ENCODE results near the gene PDZRN4.
"Not testable (repeated sequence)": the region's sequence is repeated elsewhere in the genome, so short reads cannot be mapped to it uniquely, and the experiment has no call there.

Gene PDZRN4

DNA sequence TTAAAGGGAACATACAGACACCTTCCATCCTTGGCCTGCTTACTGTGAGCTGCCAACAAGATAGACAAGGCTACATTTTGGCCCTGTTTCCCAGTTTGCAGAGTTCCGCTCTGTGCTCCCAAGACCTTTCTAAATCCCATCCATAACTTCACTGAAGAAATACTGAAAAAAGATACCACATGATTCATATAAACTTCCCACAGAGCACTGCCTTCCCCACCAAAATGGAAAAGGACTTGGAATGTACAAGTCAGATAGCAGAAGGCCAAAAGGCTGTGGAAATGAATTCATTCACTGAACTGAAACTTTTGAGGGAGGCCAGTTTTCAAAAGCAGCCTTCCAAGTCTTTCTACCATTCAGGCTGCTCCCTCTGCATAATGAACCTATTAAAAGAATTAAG lies 29.6 kb downstream of the PDZRN4 start:
- no peak for DNase-seq

DNA sequence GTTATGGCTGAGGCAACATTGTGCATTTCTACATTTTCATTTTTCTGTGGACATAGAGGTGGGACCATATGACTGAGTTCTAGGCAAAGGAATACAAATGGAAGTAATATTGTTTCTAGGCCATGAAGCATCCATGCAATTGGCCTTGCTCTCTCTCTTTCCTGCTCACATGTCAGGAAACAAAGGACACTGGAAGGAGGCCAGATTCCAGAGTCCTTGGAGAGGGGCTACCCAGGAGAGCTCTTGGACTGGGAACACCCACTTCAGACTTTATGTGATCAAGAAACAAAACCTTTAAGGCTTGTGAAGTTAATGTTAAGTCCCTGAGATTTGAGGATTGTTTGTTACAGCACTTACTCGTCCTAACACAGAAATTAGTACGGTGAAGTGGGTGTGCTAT lies 32.8 kb downstream of the PDZRN4 start:
- DNase-seq: no peak

- DNase-seq: no peak
These were observed 33.4 kb downstream of the PDZRN4 start for GRCh38 chr12:41221491-41221890.

DNA sequence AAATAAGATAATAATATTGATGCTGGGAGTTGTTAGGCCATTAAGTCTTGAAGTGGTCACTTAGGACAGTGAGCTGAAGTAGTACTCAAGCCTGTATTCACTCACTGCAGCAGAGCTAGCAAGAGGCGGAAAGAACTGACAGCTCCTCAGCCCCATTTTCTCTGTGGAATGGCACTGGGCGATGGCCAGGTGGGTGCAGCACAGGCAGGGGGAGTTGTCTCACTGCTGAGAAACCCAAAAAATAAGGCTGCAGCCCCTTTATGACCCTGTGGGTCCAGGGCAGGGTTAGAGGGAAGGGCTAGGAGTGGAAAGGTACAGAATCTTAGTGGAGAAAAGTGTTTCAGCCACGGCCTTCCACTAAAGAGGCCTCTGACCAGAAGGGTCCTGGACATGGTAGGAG lies 35.5 kb downstream of the PDZRN4 start:
- DNase-seq: no peak

- peak; percentile 19 for DNase-seq
These were observed 35.9 kb downstream of the PDZRN4 start for GRCh38 chr12:41224066-41224465.

GRCh38 chr12:41225179-41225578 lies 37.1 kb downstream of the PDZRN4 start:
- DNase-seq: no peak

- DNase-seq: no peak
These were observed 40.1 kb downstream of the PDZRN4 start for GRCh38 chr12:41228066-41228820.

GRCh38 chr12:41230756-41231155 lies 42.6 kb downstream of the PDZRN4 start:
- DNase-seq: no peak

DNA sequence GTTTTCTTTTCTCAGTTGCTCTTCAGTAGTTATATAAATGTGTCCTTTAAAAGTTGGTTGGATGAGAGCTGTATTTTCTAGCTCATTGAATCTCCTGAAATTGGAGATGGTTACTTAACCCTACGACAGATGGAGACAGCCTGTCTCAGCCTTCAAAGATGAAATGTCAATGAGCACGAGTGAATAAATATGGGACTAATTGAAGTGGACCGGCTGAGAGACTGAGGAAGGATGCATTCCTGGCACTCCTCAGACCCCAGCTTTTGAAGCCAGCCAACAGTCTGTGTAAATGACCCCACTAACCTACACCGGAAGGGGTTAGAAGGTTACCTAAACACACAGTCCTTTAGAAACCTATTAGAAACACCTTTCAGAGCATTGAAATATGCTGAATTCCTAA lies 46.6 kb downstream of the PDZRN4 start:
- DNase-seq: no peak

GRCh38 chr12:41242603-41243002 lies 54.5 kb downstream of the PDZRN4 start:
- no peak for DNase-seq

- DNase-seq: no peak
These were observed 60.3 kb downstream of the PDZRN4 start for GRCh38 chr12:41248391-41248790.

DNA sequence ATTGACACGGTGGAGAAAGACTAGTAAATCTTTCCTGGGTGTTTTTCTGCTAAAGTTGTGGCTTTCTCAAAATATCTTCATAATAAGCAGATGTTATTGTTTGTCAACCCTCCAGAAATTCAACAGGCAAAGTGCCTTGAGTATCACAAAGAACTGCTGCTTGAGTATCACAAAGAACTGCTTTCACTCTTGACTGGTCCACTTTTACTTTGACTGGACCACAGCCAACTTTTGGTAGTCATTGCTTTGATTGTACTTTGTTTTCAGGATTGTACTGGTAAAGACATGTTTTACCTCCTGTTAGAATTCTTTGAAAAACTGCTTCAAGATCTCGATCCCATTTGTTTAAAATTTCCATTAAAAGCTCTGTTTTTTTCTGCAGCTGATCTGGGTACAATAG lies 62.6 kb downstream of the PDZRN4 start:
- DNase-seq: no peak

DNA sequence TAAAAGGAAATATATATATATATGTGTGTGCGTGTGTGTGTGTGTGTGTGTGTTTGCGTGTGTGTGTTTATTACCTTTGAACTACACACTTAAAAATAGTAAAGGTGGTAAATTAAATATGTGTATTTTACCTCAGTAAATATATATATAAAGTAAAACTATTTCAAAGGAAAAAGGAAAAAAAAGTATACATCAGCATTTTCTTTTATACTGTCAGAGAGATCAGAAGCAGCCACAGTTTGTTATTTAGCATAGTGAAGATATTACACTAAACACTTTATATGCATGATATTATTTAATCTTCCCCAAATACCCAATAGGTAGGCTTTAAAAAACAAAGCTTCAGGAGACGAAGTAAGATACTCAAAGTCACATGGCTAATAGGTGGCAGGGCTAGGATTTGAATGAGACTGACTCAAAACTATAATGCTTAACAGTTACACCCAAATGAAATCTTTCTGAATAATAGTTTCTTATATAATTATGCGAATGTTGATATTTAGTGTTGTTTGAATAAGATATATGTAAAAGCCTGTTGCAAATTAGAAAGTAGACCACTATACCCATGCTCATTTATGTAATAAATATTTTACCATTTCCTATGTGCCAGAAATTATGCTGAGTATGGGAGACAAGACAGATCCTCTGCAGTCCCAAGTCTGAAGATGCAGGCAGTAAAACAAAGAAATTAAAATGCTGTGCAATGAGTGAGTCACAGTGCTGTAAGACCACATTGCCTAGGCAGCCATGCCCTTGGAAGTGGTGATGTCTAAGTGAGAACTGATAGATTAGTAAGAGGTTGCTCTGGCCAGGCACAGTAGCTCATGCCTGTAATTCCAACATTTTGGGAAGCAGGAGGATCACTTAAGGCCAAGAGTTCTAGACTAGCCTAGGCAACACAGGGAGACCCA lies 66.1 kb downstream of the PDZRN4 start:
- DNase-seq: no peak

DNA sequence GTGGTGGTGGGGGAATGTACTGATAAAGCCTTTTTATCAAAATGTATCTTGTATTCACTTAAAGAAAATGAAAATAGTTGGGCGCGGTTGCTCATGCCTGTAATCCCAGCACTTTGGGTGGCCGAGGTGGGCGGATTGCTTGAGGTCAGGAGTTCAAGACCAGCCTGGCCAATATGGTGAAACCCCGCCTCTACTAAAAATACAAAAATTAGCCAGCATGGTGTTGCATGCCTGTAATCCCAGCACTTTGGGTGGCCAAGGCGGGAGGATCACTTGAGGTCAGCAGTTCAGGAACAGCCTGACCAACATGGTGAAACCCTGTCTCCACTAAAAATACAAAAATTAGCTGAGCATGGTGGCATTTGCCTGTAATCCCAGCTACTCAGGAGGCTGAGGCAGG lies 75.1 kb downstream of the PDZRN4 start:
- DNase-seq: not testable (repeated sequence)

- DNase-seq: peak; percentile 33
These were observed 76.2 kb downstream of the PDZRN4 start for GRCh38 chr12:41264281-41264680.

DNA sequence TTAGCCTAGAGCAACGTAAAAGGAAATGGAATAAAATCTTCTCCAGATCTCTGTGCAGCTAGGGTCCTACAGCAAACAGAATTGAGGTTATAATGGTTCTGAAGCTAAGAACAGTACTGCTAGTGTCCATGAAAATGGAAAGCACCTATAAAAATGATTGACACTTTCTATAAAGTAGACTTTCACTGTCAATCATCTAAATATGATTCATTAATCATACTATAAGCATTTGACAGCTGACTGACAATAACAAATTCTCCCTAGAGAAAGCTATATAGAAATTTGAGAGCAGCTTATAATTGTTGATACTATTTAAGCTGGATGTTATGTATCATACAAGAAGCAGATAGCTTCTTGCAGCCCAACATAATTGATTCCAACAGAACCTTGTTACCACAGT lies 80.9 kb downstream of the PDZRN4 start:
- DNase-seq: no peak

GRCh38 chr12:41271489-41271888 lies 83.4 kb downstream of the PDZRN4 start:
- DNase-seq: no peak

DNA sequence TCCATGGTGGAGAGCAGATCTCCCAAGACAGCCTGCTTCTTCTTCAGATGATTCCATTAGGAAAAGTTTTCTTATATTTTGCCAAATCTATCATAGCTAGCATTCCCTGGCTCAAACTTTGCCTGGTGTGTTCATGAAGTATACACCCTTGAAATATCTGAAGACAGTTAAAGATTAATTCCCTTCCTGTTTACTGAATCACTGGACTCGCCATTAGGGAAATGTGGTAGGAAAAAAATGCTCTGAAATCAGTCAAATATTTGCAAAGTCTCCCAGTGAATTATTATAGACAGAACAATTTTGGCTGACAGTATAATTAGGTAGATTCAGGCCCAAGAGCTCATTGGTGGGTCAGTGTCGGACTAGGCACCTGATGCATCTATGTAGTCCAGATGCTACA lies 86.5 kb downstream of the PDZRN4 start:
- DNase-seq: no peak

DNA sequence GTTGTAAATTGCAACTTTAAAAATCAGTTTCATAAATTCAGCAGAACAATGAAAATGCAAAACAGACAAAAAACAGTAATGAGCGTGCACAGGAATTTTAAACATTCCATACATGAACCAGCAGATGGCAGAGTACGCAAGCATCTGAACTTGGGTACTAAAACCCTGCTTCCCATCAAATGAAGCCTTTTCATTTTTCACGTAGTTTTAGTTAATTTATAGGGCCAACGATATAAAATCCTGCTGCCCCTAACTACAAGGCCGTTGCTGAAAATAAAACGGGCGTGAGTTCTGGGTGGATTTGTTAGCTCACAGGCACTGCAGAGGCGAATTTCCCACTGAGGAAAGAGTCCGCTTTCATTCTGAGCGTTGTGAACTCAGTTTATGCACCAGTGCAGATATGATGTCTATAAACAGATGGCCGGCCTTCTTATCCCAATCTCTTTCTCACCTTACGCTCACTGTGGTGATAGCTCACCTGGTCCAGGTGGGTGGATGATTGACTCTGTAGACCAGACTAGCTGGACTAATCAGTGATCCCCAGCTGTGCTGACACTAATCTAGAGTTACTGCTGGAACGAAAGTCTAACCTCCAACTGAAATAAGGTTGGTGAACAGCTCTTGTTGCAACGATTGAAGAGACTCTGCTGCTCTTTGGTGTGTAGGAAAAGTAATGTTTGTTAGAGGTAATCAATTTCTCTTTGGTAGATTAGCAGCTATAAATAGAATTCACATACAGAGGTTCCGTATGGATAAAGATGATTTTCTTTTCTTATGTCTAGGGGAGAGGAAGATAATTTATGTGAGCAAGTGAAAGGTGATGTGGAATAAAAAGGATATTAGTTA lies 89.2 kb downstream of the PDZRN4 start:
- peak; percentile 85 for DNase-seq

GRCh38 chr12:41277946-41278267 lies 89.8 kb downstream of the PDZRN4 start:
- peak; percentile 67 for DNase-seq

DNA sequence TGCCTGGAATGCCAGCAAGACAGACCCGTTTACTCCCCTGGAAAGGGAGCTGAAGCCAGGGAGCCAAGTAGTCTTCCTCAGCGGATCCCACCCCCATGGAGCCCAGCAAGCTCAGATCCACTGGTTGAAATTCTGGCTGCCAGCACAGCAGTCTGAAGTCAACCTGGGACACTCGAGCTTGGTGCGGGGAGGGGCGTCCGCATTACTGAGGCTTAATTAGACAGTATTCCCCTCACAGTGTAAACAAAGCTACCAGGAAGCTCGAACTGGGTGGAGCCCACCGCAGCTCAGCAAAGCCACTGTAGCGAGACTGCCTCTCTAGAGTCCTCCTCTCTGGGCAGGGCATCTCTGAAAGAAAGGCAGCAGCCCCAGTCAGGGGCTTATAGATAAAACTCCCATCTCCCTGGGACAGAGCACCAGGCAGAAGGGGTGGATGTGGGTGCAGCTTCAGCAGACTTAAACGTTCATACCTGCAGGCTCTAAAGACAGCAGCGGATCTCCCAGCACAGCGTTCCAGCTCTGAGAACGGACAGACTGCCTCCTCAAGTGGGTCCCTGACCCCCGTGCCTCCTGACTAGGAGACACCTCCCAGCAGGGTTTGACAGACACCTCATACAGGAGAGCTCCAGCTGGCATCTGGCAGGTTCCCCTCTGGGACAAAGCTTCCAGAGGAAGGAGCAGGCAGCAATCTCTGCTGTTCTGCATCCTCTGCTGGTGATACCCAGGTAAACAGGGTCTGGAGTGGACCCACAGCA lies 92.4 kb downstream of the PDZRN4 start:
- not testable (repeated sequence) for DNase-seq

- DNase-seq: not testable (repeated sequence)
These were observed 97.3 kb downstream of the PDZRN4 start for GRCh38 chr12:41285470-41285869.

DNA sequence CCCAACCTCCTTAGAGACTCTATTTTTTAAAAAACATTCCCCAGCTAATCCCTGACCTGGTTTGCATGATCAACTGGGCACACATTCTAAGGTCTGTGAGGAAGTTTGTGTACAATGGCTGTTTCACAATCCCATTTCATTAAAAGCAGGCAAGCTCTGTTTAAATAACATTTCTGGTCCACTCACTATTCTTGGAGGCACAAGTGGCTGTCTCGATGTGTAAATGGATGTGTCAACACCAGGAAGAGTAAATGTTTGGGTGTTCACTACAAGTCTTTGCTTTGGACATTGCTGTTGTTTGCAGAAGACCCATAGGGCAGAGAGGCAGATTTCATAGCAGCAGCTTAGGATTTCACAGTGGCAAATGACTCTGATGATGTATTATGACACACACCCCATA lies 98.3 kb downstream of the PDZRN4 start:
- peak; percentile 83 for DNase-seq

Measured in NCI-H510A treated with DMSO at 0.1 percent for 48 hours (cell line).